DMS79 treated with DMSO at 0.1 percent for 48 hours (cell line): ENCODE data around the gene PPP1R14B.

Experiments used
- DNase-seq: peaks from one replicate; lab custom pipeline; 2025; lab: John Stamatoyannopoulos, UW

Gene PPP1R14B

DNA sequence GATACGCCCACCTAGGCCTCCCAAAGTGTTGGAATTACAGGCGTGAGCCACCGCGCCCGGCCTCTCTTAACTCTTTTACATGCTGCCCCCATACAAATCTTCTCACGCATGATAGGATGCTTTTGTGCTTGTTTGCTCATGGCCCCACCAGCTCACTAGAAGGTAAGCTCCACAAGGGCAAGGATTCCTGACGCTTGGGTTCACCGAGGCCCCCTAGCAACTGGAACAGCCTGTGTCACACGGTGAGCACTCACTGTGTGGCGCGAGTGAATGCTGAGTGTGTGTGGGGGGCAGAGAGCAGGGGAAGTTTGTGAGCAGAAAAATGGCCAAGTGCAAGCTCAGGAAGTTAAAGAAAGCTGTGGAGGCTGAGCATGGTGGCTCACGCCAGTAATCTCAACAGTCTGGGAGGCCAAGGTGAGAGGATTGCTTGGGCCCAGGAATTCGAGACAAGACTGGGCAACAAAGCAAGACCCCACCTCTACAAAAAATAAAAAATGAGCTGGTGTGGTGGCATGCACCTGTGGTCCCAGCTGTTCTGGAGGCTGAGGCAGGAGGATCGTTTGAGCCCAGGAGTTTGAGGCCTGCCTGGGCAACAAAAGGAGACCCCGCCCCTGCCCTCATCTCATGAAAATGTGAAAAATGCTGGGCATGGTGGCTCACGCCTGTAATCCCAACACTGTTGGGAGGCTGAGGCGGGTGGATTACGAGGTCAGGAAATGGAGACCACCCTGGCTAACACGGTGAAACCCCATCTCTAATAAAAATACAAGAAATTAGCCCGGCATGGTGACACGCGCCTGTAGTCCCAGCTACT is 35.4 kb upstream of the PPP1R14B start:
- DNase-seq = no peak

DNA sequence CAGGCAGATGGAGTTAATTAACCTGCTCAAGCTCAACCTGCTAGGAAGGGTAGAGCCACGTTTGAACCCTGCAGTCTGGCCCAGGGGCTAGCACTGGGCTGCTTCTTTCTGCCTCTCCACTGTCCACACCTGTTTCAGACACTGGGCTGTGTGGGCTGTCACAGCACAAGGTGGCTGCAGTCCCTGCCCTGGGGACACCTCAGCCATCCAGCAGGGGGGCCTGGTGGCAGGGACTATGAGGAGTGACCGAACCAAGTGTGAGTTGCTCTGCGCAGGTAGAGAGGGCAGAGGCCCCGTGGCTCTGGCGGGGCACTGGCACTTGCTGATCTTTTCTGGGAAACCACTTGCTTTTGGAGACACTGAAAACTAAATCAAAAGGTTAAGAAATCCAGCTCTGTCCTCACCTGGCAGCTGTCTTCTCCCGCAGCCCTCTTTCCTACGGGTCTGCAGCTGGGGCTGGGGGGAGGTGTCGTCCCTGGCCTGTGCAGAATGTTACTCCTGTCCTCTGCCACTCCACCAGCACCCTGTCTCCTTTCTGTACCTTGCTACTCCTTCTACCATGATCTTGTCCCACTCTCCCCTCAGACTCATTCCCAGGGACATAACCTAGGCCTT is 31.9 kb upstream of the PPP1R14B start:
- DNase-seq = no peak

DNA sequence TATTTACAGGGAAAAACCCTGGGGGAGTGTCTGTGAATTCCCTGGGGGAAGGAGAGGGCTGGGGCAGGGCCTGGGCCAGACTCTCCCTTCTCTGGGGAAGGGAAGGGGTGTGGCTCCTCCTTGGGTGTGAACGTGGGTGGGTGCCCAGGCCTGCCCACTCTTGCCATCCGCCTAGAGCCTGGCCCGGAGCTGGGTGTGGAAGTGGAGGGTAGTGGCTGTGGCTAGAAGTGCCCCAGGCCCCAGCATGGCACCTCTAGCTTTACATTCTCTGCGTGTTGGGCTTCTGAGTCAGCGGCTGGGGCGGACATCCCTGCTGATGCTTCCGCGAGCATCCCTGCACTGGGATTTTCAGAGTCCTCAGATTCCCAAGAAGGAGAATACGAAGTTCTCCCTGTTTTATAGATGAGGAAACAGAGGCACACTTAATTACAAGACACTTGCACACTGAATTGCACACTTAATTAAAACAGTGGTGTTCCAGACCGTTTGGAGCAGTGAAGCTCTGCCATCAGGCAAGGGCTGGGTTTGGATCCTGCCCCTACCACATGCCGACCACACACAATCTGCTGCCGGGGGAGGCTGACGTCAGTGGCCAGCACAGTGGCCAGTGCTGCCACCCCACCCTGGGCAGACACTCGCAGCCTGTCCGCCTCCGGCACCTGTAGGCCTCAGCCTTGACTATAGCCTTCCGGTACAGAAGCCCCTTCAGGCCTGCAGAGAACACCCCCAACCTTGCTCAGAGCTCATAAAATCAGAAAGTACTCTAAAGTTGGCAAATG is 30.1 kb upstream of the PPP1R14B start:
- no peak for DNase-seq

DNA sequence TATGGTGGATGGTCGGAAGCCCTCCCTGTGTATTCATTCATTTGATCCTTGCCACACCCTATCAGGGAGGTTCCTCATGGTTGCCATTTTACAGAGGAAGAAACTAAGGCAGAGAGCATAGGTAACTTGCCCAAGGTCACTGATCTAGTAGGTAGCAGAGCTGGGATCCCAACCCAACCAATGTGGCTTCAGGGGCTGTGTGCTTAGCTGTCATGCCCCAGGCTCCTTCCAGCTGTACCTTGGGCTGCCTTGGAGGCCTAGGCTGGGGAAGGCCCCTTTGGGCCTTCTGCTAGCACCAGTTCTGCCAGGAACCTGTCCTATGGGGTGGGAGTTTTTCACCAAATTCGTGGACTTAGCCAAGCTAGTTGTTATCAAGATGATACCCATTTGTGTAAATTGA is 29.1 kb upstream of the PPP1R14B start:
- DNase-seq = no peak

DNA sequence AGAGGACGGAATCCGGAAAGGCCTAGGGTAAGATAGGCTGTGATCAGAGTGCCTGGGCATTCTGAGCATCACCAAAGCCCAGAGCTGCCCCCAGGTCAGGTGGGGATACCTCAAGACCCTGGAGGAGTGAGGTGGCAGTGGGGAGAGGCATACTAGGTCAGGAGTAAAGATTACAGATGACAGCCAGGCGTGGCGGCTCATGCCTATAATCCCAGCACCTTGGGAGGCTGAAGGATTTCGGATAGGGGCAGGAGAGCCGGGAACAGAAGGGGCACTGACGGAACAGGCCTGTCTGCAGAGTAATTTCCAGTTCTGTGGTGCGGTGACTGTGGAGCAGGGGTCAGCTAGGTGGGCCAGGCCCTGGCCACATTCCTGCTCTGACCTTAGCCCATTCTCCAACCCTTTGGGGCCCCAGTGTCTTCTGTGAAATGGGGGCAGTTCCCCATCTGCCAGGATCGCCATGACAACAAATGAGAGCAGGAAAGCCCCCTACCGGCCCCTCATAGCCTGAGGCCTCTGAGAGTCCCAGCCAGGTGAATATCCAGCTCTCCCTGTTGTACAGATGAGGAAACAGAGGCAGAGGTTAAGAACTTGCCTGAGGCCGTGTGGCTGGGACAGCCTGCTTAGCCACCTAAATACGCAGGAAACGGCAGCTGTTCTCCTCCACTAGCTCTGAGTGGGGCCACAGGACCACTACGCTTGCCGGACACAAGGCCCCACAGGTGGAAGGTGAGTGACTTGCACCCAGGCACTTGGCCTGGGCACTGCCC is 28.5 kb upstream of the PPP1R14B start:
- DNase-seq = no peak

GRCh38 chr11:64269540-64270220 is 22.9 kb upstream of the PPP1R14B start:
- peak; percentile 97 for DNase-seq

- DNase-seq = no peak
Measured at GRCh38 chr11:64268893-64269539, 22.3 kb upstream of the PPP1R14B start.

- DNase-seq = peak; percentile 30
Measured at GRCh38 chr11:64268025-64268892, 21.5 kb upstream of the PPP1R14B start.

GRCh38 chr11:64267207-64267945 is 20.6 kb upstream of the PPP1R14B start:
- peak; percentile 78 for DNase-seq

DNA sequence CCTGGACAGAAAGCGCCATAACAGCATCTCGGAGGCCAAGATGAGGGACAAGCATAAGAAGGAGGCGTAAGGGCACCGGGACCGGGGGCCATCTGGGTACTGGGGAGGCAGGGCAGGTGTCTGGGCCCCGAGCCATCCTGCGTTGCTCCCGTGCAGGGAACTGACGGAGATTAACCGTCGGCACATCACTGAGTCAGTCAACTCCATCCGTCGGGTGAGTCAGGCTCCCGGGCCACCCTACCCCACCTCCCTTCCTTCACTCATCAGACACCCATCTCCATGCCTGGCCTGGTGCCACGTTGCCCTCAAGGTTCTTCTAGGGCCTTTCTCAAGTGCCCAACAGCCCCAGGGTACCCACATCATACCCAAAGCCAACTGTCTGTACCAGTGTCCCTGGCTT is 19.6 kb upstream of the PPP1R14B start:
- no peak for DNase-seq

DNA sequence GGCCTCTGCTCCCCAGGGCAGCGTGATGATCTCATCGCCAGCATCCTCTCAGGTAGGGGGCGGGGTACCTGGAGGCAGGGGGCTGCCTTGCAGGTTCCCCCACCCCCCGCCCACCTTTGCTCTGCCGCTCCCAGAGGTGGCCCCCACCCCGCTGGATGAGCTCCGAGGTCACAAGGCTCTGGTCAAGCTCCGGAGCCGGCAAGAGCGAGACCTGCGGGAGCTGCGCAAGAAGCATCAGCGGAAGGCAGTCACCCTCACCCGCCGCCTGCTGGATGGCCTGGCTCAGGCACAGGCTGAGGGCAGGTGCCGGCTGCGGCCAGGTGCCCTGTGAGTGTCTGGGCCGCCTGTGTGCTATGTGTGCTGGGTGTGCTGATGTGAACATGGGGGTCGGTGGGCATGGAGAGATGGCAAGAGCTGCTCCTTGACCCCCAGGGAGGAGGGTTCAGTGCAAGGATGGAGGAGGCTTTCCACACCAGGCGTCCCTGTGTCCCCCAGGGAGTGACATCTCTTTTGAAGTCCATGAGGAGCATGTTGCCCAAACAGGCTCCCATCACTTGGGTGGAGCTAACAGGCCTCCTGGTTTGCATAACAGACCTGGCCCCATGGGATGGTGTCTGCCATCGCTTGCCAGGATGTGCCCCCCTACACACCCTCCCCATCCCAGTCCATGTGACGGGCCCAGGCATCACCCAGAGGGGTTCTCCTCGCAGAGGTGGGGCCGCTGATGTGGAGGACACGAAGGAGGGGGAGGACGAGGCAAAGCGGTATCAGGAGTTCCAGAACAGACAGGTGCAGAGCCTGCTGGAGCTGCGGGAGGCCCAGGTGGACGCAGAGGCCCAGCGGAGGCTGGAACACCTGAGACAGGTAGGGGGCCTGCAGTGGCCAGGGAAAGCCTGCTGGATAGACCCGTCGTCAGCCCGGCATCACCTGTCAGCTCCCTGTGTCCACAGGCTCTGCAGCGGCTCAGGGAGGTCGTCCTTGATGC is 18.7 kb upstream of the PPP1R14B start:
- DNase-seq = no peak

DNA sequence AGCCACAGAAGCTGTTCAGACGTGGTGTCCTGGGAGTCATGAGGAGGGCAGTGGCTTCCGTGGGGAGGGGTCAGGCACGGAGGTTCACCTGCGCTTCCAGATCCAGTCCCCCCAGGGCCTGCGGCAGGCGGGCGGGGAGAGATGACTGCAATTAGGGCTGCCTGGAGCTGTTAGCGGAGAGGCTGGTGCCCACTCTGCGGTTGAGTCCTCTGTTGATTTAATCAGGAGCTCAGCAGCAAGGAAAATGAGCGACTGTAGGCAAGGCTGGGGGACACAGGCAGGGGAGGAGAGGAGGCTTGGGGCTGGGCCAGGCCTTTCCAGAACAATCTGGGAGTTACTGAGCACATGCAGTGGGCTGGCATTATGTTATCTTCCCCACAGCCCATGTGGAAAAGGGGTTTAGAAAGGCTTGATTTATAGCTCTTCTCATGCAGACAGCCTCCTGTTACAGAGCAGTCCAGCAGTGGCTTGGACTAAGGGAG is 17.7 kb upstream of the PPP1R14B start:
- no peak for DNase-seq

GRCh38 chr11:64263947-64264317 is 17.2 kb upstream of the PPP1R14B start:
- no peak for DNase-seq

DNA sequence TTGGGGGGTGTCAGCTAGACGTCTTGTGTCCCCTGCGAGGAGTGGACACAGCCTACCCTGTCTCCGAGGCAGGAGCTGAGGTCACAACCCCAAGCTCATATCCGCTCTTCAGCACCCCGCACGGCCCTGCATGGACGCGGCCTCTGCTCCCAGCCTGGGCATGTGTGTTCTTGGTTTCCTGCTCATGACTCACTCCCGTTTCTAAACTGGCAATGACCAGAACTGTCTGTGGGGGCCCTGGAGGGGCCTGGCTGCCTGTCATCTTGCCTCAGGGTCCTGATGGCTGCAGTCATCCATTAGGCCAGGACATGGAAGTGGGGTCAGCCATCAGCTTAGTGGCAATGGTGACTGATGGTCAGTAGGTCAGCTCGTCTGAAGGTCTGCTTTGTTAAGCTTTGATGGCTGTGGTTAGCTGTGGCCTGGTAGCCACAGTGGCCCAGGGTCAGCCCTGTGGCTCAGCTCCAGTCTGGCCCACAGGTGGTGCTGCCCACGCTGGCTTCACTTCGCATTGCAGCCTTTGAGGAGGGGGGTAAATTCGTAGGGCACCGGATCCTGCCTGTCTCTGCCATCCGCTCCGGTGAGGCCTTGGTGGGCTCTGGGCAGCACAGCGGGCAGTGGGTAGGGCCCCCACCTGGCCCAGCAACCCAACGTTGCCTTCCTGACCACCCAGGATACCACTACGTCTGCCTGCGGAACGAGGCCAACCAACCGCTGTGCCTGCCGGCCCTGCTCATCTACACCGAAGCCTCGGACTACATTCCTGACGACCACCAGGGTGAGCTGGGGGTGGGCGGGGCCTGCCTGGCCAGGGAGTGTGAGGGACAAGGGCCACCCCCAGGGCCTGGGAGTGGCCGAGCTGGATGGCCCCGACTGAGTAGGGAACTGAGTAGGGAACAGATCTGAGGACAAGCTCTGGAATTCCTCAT is 16.5 kb upstream of the PPP1R14B start:
- DNase-seq = no peak

DNA sequence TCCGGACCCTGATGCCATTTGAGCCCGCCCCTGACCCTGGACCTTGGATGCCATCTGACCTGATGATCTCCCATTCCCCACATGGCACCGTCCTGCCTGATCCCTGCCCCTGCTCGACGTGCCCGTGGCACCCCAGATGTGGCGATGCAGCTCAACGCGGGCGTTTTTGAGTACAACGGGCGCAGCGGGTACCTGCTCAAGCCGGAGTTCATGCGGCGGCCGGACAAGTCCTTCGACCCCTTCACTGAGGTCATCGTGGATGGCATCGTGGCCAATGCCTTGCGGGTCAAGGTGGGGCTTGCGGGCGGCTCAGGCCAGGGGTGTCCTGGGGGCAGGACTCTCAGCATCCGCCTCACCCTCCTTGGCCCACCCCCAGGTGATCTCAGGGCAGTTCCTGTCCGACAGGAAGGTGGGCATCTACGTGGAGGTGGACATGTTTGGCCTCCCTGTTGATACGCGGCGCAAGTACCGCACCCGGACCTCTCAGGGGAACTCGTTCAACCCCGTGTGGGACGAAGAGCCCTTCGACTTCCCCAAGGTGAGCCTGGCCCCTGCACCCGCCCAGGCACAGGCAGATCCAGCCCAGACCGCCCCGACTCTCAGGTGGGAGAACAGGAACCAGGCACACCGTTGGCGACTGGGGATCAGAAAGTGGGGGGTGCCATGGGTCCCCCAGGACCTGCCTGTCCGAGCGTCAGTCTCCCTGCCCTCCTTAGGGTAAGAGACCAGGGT is 15.7 kb upstream of the PPP1R14B start:
- DNase-seq = no peak

DNA sequence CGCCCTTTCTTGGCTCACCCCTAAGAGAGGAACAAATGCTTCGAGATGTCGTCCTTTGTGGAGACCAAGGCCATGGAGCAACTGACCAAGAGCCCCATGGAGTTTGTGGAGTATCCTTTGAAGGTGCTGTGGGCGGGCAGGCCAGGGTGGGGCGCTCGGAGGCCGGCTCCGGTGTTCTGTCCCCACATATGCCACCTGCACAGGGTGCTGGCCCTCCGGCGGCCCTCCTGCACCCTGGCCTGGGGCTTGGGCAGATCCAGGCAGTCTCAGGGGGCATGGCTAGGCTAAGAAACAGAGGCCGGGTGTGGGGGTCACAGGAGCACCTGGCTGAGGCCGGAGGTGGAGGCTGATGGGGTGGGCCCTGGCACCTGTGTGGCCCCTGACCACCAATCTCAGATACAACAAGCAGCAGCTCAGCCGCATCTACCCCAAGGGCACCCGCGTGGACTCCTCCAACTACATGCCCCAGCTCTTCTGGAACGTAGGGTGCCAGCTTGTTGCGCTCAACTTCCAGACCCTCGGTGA is 14.9 kb upstream of the PPP1R14B start:
- DNase-seq = no peak
